ENCODE results near the gene FGD4.

Gene FGD4

DNA sequence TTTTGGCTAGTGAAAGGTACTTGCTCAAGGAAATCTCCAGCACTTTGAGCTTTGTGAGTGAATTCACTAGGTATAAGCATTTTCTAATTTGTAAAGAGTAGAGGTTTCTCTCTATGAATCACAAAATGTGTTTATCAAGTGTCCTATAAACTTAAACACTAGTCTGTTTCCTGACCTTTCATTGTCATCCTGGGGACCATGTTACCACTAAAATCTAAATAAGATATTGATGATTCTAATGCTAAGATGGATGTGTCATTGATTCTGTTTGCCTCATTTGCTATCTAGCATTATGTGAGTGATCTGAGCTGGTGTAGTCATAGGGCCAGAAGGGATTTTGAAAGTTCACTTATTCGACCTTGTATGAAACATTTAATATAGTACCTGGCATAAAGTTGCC, 199.3 kb downstream of the FGD4 start:
- in situ Hi-C loops (cut with MboI; ENCODE audit: low sequenced_read_pairs), result no loop called here

DNA sequence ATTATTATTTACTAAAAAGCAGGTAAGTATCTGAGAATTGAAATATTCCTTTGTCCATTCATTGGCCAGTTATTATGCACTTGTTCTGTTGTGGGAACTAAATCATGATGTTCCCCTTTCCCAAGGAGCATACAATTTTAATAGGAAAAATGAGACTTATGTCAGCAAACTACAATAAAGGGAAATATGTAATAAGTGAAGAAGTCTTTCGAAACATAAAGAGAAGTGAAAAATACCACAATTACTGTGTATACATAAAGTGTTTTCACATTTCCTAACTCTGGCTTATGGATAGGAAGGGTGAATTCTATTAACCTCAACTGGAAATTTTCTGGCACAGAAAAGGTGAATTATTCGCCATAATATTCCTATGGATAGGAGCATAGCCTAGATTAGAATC, 201.3 kb downstream of the FGD4 start:
- in situ Hi-C loops (cut with MboI; ENCODE audit: low sequenced_read_pairs), result no loop called here

- in situ Hi-C loops (cut with MboI; ENCODE audit: low sequenced_read_pairs), result no loop called here
Observed at GRCh38 chr12:32603071-32603470, 203.7 kb downstream of the FGD4 start.

DNA sequence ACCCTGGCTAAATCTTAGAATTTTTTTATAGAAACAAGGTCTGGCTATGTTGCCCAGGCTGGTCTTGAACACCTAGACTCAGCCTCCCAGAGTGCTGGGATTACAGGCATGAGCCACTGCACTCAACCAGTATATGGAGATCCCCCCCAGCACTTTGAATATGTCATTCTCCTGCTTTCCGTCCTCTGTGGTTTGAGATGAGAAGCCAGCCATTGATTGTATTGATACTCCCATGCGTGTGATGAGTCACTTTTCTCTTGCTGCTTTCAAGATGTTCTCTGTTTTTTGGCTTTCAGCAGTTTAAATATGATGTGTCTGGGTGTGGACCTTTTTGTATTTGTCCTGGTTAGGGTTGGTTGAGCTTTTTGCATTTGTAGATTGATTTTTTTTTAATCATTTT, 204.5 kb downstream of the FGD4 start:
- in situ Hi-C loops (cut with MboI; ENCODE audit: low sequenced_read_pairs), result no loop called here

GRCh38 chr12:32604565-32604964, 205.2 kb downstream of the FGD4 start:
- in situ Hi-C loops (cut with MboI; ENCODE audit: low sequenced_read_pairs), result no loop called here

DNA sequence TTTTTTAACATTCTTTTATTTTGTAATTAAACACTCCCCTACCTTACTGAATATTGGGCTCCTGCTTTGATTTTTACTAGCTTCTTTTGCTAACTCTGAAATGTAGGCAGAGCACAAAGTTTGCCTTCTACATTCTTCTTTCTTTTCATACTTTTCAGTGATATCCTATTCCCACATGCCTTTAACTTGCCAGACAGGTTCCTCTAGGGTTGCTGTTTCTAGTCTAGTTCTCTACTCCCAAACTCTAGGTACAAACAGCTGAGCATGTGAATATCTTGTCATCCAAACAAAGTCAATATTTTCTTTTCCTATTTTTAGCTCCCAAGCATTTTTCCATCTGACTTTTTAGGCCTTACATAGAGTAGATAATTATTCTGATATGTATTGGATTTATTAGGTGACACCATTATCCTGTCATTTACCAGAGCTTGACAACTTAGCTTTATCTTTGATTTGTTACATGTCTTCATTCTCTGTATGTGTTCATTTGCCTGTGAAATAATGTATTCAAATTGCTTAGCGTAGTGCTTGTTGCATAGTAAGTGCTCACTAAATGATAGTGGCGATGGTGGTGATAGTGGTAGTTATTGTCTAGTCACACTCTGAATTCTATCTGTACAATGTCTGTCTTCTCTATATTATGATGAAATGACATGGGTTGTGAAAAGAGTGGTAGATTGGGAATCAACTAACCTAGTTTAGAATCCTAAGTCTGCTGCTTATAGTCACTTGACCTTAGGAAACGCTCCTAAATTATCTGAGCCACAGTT, 206.2 kb downstream of the FGD4 start:
- in situ Hi-C loops (cut with MboI; ENCODE audit: low sequenced_read_pairs), result no loop called here

DNA sequence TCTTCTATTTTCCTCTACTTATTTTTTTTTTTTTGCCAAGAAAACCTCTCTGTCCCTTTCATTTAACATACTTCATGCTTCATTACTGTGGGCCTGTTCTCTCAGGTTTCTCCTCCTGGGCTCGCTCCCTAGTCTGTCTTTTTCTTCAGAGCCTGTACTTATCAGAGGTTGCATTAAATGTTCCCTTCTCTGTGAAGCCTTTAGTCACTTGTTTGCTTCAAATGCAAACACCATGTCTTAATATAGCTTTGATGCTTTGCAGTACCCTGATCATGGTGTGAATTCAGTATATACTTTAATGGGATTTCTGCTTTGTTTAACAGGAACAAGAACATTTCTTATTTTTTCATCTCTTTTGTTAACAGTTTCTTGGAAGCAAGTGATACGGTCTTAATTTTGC, 207.1 kb downstream of the FGD4 start:
- in situ Hi-C loops (cut with MboI; ENCODE audit: low sequenced_read_pairs), result no loop called here

- in situ Hi-C loops (cut with MboI; ENCODE audit: low sequenced_read_pairs), result no loop called here
Observed at GRCh38 chr12:32609966-32610365, 210.6 kb downstream of the FGD4 start.

GRCh38 chr12:32611986-32612385, 212.6 kb downstream of the FGD4 start:
- in situ Hi-C loops (cut with MboI; ENCODE audit: low sequenced_read_pairs), result no loop called here

DNA sequence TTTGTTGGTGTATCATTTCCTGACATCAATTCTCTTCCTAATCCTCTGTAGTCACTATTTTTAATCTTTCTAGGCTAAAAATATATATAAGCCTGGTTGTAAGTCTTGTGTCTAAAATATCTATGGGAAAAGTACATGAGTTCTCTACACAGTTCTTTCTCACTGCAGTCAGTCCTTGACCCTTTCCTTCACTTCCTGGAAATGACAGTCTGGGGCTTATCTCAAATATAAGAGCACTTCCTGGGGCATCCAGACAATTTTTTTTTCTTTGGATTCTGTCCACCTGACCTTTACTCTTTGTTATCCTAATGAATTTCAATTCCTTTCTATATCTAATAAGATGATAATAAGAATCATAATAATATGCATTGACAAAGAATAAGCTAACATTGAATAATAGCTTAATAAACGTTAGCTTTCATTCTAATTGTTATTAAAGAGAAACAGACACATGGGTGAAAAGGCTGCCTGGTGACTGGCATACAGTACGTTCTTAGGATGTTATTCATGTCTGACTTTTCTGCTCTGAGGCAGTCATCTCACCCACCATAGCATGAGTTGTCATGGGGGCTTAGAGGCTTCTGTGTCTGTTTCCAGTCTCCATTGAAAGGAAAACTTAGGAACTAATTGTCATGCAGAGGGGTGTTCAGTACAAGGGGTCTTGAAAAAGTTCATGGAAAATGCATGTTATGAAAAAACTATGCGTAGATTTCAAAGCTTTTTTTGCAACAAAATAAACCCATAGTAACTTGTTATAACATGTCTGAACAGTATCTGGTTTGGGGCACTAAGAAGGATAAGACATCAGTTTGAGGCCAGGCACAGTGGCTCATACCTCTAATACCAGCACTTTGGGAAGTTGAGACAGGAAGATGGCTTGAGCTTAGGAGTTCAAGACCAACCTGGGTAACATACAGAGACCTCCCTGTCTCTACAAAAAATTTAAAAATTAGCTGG, 213.6 kb downstream of the FGD4 start:
- in situ Hi-C loops (cut with MboI; ENCODE audit: low sequenced_read_pairs), result no loop called here

DNA sequence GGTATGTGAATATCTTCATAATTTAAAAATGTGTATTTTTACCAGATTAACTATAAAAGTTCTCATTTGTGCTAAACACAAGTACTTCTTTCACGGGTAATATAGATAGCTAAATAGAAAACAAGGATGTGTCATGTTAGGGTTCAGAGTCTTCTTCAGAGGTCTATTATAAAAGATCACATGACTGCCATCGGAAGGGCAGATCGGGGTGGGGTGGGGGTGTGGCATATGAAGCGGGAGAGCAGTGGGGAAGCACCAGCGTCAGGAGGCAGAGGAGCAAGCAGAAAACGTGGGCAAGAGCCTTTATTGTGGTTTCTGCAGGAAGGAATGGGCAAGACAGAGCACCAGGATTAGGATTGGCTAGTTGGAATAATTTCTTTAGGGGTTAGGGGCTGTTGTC, 216.1 kb downstream of the FGD4 start:
- in situ Hi-C loops (cut with MboI; ENCODE audit: low sequenced_read_pairs), result no loop called here

DNA sequence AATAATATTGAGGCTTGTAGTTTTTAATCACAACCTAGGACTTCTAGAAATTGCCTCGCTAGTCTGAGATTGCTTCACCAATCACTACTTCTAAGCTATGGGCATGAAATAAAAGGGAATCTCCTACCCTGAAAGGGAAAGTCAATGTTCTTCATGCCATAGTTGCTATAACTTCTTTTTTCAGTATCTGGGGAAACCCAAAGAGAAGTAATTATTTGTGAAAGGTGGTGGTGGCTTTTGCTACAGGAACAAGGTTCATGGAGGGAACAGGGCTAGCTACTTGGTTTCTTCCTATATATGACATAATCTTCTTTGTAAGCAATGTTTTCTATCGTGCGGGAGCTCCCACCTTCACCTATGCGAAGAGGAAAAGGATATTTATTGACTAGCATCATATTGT, 218.2 kb downstream of the FGD4 start:
- in situ Hi-C loops (cut with MboI; ENCODE audit: low sequenced_read_pairs), result no loop called here

DNA sequence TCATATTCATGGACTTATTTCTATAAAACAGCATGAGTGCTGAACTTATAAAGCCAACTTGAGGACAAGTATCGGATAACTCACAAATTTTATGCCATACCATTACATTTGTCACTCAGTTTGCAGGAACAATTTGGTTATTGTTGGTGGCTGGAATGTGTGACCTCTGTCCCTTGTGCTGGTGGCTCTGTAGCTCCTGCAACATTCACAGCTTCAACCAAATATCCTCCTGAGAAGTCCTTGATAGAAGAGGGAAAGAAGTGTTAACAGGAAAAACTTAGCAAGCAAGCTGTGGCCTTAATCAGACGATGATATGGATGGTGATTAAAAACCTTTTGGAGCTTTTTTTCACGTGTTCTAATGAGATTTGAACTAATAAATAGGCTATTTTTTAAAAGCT, 218.8 kb downstream of the FGD4 start:
- in situ Hi-C loops (cut with MboI; ENCODE audit: low sequenced_read_pairs), result no loop called here

- in situ Hi-C loops (cut with MboI; ENCODE audit: low sequenced_read_pairs), result no loop called here
Observed at GRCh38 chr12:32627976-32628375, 228.6 kb downstream of the FGD4 start.

GRCh38 chr12:32641287-32641901, 242.0 kb downstream of the FGD4 start:
- in situ Hi-C loops (cut with MboI; ENCODE audit: low sequenced_read_pairs), result no loop called here

DNA sequence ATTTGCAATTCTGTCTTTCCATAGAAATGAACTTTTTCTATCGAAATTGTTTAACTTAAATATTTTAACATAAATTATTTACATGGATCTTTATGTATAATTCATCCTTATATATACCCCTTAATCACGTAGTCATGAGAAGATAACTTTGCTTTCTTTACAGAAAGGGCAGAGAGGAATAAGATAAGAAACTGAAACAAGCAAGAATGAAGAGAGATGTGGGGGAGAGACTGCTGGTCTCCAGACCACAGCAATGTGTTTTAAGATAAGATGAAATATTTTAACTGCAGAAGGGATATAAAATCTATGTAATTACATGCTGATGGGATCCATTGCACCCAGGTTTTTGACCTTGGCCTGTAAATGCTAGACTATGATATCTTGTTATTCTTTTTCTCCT, 245.1 kb downstream of the FGD4 start:
- in situ Hi-C loops (cut with MboI; ENCODE audit: low sequenced_read_pairs), result no loop called here

DNA sequence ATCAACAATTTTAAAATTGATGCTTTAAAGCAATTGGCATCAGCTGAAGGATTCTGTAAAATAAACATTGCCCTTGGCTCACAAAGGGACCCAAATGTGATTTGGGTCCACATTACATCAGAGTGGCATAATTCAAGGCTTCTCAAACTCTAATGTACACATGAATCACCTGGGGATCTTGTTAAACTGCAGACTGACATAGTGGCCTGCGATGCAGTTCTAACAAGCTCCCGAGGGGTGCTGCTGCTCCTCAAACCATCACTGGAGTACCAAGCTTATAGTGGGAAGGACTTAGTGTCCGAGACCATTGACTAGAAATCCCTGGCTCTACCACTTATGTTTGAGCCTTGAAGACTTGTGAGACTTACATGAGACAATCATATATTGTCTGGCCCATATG, 247.9 kb downstream of the FGD4 start:
- in situ Hi-C loops (cut with MboI; ENCODE audit: low sequenced_read_pairs), result no loop called here

DNA sequence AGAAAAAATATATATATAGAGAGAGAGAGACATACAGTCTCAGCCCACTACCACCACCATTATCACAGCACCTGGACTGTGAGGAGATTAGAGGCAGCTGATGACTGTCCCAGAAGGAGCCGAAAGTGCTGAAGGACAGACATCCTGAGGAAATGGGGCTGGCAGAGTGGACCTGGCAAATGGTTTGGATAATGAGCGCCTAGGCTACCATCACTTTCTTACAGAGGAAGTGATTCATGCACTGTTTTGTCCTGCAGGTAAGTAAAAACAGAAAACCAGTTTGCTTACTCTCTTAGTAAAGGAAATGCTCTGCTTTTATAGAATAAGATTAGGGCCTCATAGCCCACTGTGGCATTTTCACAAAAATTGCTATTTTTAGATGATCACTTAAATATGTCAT, 251.2 kb downstream of the FGD4 start:
- in situ Hi-C loops (cut with MboI; ENCODE audit: low sequenced_read_pairs), result loop anchor here (25.0 kb wide), 3 partner anchors 188 to 988 kb away; partner anchors contain the start of gene ETFBKMT

DNA sequence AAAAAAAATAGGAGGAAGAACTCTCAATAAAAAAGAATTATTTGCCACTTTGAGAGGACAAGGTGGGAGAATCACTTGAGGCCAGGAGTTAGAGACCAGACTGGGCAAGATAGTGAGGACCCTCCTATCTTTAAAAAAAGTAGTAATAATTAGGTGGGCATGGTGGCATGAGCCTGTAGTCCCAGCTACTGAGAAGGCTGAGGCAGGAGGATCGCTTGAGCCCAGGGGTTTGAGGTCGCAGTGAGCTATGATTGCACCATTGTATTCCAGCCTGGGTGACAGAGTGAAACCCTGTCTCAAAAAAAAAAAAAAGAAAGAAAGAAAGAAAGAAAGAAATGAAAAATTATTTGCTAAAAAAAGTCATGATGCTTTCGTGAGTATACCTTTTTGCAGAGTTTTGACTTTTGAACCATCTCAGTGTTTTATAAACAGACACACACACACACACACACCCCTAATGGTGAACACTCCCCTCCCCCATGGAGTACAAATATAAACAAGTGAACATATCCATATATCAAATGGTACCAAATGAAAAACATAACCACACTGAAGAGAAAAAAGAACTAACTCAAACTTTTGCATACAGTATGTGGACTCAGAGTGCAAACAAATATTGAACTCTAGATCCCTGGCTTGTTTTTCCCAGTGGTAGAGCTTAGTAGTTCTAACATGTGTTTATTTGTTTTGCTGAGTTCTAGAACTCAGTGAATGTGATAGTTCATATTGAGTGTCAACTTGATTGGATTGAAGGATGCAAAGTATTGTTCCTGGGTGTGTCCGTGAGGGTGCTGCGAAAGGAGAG, 252.0 kb downstream of the FGD4 start:
- in situ Hi-C loops (cut with MboI; ENCODE audit: low sequenced_read_pairs), result loop anchor here (25.0 kb wide), 3 partner anchors 189 to 989 kb away; partner anchors contain the start of gene ETFBKMT

- in situ Hi-C loops (cut with MboI; ENCODE audit: low sequenced_read_pairs), result loop anchor here (25.0 kb wide), 3 partner anchors 190 to 990 kb away; partner anchors contain the start of gene ETFBKMT
Observed at GRCh38 chr12:32651956-32652210, 252.5 kb downstream of the FGD4 start.

All from HL-60/S4 treated with retinoic acid at 250 ng/mL for 4 days and 3 days (cell line).